H1 (cell line): Measurements from ENCODE around the gene CHD8. TPM values are rescaled to one million over a fixed set of nuclear protein-coding genes. Genes with fewer than 3 reads are reported as not detected.

Experiments
- HDAC2 ChIP-seq, 2 experiments: fragments of 300-600 bp in 1 of 2; sonication (generic) in 1 of 2; IDR thresholded peaks; 2 replicates each; pipeline ENCODE4 v1.6.1; 2011 to 2012; ENCODE audit warnings: low read depth in 2 of 2, low read length in 2 of 2, mild to moderate bottlenecking in 2 of 2, moderate library complexity in 2 of 2, borderline replicate concordance in 1 of 2, inconsistent platforms in 1 of 2
- RAD21 ChIP-seq, 2 experiments: IDR thresholded peaks in 1 of 2; conservative IDR thresholded peaks in 1 of 2; 2 replicates each; pipeline ENCODE4 v1.6.1; 2011; ENCODE audit warnings: low read depth in 2 of 2, low read length in 2 of 2, improper control_type of control experiment in 1 of 2, inconsistent platforms in 1 of 2, mild to moderate bottlenecking in 1 of 2, moderate library complexity in 1 of 2
- polyA plus RNA-seq, 7 experiments: library from polyadenylated mRNA; depleted of rRNA in 3 of 7; stranded (reverse) in 5 of 7; unstranded in 2 of 7; fragments of >200 nt in 5 of 7; fragments of 200-250 nt in 2 of 7; gene quantifications; 1 replicate in 5 of 7; 2 replicates in 1 of 7; 4 replicates in 1 of 7; pipeline versions ENCODE4 v1.2.1 to v1.2.3, GENCODE V29; 2011 to 2013; ENCODE audit warnings: missing spikeins in 2 of 7, mixed read lengths in 2 of 7
- total RNA-seq: library from RNA; stranded (reverse); fragmentation: NEBNext Ultra II Directional; extraction: Animal tissue kit (Norgen Biotek cat#: 25700); gene quantifications from 2 replicates; pipeline ENCODE4 v1.2.1, GENCODE V29; 2021
- TF ChIP-seq, protein P1 (sequence below): IDR thresholded peaks from 2 replicates; pipeline ENCODE4 v1.6.1; 2012; ENCODE audit warnings: low read length, inconsistent platforms

The CHD8 gene
- total and polyA plus RNA-seq, 2 of the 8 experiments (the other 6 are each of a cell fraction or from before 2014, with no cell fraction given): 88.3 to 140 TPM

DNA sequence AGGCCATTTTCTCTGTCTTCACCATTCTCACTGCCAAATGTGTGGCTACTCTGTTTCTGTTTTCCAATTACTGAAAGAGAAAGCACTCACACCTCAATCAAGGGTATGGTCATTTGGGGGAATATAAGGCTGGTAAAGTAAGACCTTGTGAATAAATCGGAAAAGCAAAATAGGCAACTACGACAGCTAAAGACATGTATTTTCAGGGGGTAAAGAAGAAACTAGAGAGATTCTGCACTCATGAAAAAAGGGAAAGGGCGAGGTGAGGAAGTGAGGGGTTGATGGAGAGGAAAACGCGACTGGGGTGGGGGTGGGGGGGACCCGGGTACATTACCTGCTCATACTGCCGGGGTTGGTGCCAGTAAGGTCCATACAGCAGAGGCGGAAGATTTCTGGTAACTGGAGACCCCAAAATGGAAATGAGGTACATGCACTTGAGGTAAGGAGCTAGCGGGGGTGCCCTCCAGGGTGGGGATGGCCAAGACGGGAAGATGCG lies 19.3 kb downstream of the CHD8 start (continued):
- TF ChIP-seq, protein P1, sequence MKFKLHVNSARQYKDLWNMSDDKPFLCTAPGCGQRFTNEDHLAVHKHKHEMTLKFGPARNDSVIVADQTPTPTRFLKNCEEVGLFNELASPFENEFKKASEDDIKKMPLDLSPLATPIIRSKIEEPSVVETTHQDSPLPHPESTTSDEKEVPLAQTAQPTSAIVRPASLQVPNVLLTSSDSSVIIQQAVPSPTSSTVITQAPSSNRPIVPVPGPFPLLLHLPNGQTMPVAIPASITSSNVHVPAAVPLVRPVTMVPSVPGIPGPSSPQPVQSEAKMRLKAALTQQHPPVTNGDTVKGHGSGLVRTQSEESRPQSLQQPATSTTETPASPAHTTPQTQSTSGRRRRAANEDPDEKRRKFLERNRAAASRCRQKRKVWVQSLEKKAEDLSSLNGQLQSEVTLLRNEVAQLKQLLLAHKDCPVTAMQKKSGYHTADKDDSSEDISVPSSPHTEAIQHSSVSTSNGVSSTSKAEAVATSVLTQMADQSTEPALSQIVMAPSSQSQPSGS: no peak
- TF ChIP-seq RAD21 (IDR thresholded peaks at IDR 0.05 in 1 of 2, conservative IDR thresholded peaks at IDR 0.05 in 1 of 2; ENCODE audit: low read depth in 2 of 2, low read length in 2 of 2): no peak
- TF ChIP-seq HDAC2 (IDR thresholded peaks at IDR 0.05; ENCODE audit: borderline replicate concordance in 1 of 2, low read depth in 2 of 2, low read length in 2 of 2): no peak
